GM18499 (cell line): ENCODE measurements around the gene ARTN.

Experiments
- ATAC-seq: cut with Tn5 transposase; IDR thresholded peaks from one replicate; pipeline ENCODE4 v1.9.1; 2021; ENCODE audit warnings: moderate number of reproducible peaks; ENCODE audit not compliant: insufficient read depth, unreplicated experiment

The ARTN gene

GRCh38 chr1:43982241-43982640 is 48.6 kb downstream of the ARTN start:
- ATAC-seq: no peak

- ATAC-seq: no peak
Measured at GRCh38 chr1:43982808-43983207, 49.2 kb downstream of the ARTN start.

GRCh38 chr1:43983253-43983899 is 49.8 kb downstream of the ARTN start:
- no peak for ATAC-seq

GRCh38 chr1:43984855-43985254 is 51.3 kb downstream of the ARTN start:
- ATAC-seq: no peak

GRCh38 chr1:43985984-43986595 is 52.5 kb downstream of the ARTN start:
- no peak for ATAC-seq

DNA sequence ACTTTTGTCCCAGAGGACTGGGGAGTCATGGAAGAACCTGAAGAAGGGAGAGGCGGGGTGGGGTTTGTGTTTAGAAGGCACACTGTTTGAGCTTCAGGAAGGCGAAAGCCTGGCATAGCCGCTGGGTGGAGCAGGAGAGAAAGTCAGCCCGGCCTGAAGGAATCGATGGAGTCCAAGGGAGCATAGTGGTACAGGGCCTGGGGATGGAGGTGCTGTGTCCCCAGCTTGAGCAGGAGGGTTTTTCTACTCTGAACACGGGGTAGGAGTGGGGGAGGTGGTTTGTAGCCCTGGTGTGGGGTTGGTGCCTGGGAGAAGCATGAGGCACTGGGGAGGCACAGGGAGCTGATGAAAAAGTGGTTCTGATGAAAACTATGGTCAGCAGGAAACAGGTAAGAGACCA is 53.1 kb downstream of the ARTN start:
- ATAC-seq: no peak
